HepG2 (cell line): Measurements from ENCODE around the gene WDR83. TPM values are rescaled to one million over a fixed set of nuclear protein-coding genes. Genes with fewer than 3 reads are reported as not detected.
A peak's percentile ranks its signal among the peaks of the same experiment; 100 is the strongest.

Experiments used
- ATF7 ChIP-seq, 2 experiments: fragments of 450-650 bp in 1 of 2; sonication (generic) in 1 of 2; formaldehyde crosslinking in 1 of 2; IDR thresholded peaks; 2 replicates each; pipeline versions ENCODE4 v1.4.0 to v1.6.1; 2016 to 2020; ENCODE audit warnings: antibody characterized with exemption in 1 of 2, mild to moderate bottlenecking in 1 of 2, missing genetic modification reagents in 1 of 2
- ELF3 ChIP-seq: IDR thresholded peaks from 2 replicates; pipeline ENCODE4 v1.6.1; 2016; ENCODE audit warnings: missing genetic modification reagents, missing compliant biosample characterization
- FLYWCH1 ChIP-seq: sonication (generic); formaldehyde crosslinking; IDR thresholded peaks from 2 replicates; pipeline ENCODE4 v1.8.1; 2023; ENCODE audit warnings: mild to moderate bottlenecking, missing genetic modification reagents
- GFI1 ChIP-seq: sonication (generic); formaldehyde crosslinking; IDR thresholded peaks from 2 replicates; pipeline ENCODE4 v1.5.0; 2020; ENCODE audit warnings: missing genetic modification reagents, mild to moderate bottlenecking, borderline replicate concordance
- HES4 ChIP-seq: sonication (generic); formaldehyde crosslinking; IDR thresholded peaks from 2 replicates; pipeline ENCODE4 v1.9.0; 2021; ENCODE audit warnings: mild to moderate bottlenecking, missing genetic modification reagents, borderline replicate concordance
- HOXA3 ChIP-seq: sonication (generic); formaldehyde crosslinking; IDR thresholded peaks from 2 replicates; pipeline ENCODE4 v1.5.0; 2020; ENCODE audit warnings: missing genetic modification reagents
- MIXL1 ChIP-seq: IDR thresholded peaks from 2 replicates; pipeline ENCODE4 v1.6.1; 2016
- NCOA5 ChIP-seq: sonication (generic); formaldehyde crosslinking; IDR thresholded peaks from 2 replicates; pipeline ENCODE4 v1.4.0; 2020; ENCODE audit warnings: missing genetic modification reagents
- NKX3-1 ChIP-seq: sonication (generic); formaldehyde crosslinking; IDR thresholded peaks from 2 replicates; pipeline ENCODE4 v1.5.0; 2020; ENCODE audit warnings: missing genetic modification reagents
- NR2F2 ChIP-seq: IDR thresholded peaks from 2 replicates; pipeline ENCODE4 v1.6.1; 2012; ENCODE audit warnings: low read depth, inconsistent platforms, borderline replicate concordance
- PHF21A ChIP-seq: sonication (generic); formaldehyde crosslinking; IDR thresholded peaks from 2 replicates; pipeline ENCODE4 v1.5.0; 2020; ENCODE audit warnings: mild to moderate bottlenecking, missing genetic modification reagents
- REPIN1 ChIP-seq: sonication (generic); formaldehyde crosslinking; IDR thresholded peaks from 2 replicates; pipeline ENCODE4 v1.8.0; 2022; ENCODE audit warnings: missing genetic modification reagents, low read depth, mild to moderate bottlenecking, borderline replicate concordance
- SMARCC2 ChIP-seq: fragments of 450-650 bp; IDR thresholded peaks from 2 replicates; pipeline ENCODE4 v1.6.1; 2017; ENCODE audit warnings: antibody characterized with exemption, mild to moderate bottlenecking
- TERF1 ChIP-seq: sonication (generic); formaldehyde crosslinking; IDR thresholded peaks from 2 replicates; pipeline ENCODE4 v1.8.0; 2022; ENCODE audit warnings: mild to moderate bottlenecking, missing genetic modification reagents, moderate library complexity
- ZBTB3 ChIP-seq: sonication (generic); formaldehyde crosslinking; IDR thresholded peaks from 2 replicates; pipeline ENCODE4 v1.4.0; 2020; ENCODE audit warnings: low read depth, mild to moderate bottlenecking, moderate library complexity, missing genetic modification reagents, borderline replicate concordance
- ZFAT ChIP-seq: sonication (generic); formaldehyde crosslinking; conservative IDR thresholded peaks from 2 replicates; pipeline ENCODE4 v1.8.1; 2023; ENCODE audit warnings: missing genetic modification reagents, inconsistent platforms
- ZNF205 ChIP-seq: IDR thresholded peaks from 2 replicates; pipeline ENCODE4 v1.6.1; 2018; ENCODE audit warnings: missing biosample characterization, missing genetic modification reagents
- ZNF3 ChIP-seq: IDR thresholded peaks from 2 replicates; pipeline ENCODE4 v1.7.0; 2017; ENCODE audit warnings: inconsistent platforms
- ZNF451 ChIP-seq: sonication (generic); formaldehyde crosslinking; IDR thresholded peaks from 2 replicates; pipeline ENCODE4 v1.5.0; 2020; ENCODE audit warnings: mild to moderate bottlenecking, missing genetic modification reagents
- ZNF670 ChIP-seq: sonication (generic); formaldehyde crosslinking; IDR thresholded peaks from 2 replicates; pipeline ENCODE4 v1.8.0; 2022; ENCODE audit warnings: mild to moderate bottlenecking, missing genetic modification reagents, borderline replicate concordance
- ZNF7 ChIP-seq: IDR thresholded peaks from 2 replicates; pipeline ENCODE4 v1.6.1; 2016; ENCODE audit warnings: missing biosample characterization, missing genetic modification reagents
- ZNF781 ChIP-seq: sonication (generic); formaldehyde crosslinking; IDR thresholded peaks from 2 replicates; pipeline ENCODE4 v1.5.1; 2020; ENCODE audit warnings: borderline replicate concordance, mild to moderate bottlenecking, missing genetic modification reagents; ENCODE audit errors: not compliant biosample characterization
- polyA plus RNA-seq, 8 experiments: library from polyadenylated mRNA; depleted of rRNA in 3 of 8; stranded (reverse) in 7 of 8; unstranded in 1 of 8; fragments of >200 nt; fragmentation: Illumina TruSeq in 4 of 8; extraction: Trizol in 4 of 8; gene quantifications; 2 replicates each; pipeline versions ENCODE4 v1.2.1 to v1.2.3, GENCODE V29; 2011 to 2016; ENCODE audit warnings: low read depth in 4 of 8, missing spikeins in 1 of 8, mixed read lengths in 1 of 8; ENCODE audit not compliant: insufficient read depth in 1 of 8
- total RNA-seq, 5 experiments: library from RNA; depleted of rRNA; stranded (reverse); fragments of >200 nt; fragmentation: Illumina TruSeq; extraction: Trizol; gene quantifications; 2 replicates each; pipeline ENCODE4 v1.2.3, GENCODE V29; 2016; ENCODE audit warnings: low read depth in 1 of 5
- TF ChIP-seq, protein P1 (sequence below): sonication (generic); formaldehyde crosslinking; IDR thresholded peaks from 2 replicates; pipeline ENCODE4 v1.5.1; 2020; ENCODE audit warnings: mild to moderate bottlenecking, missing genetic modification reagents, moderate library complexity
- TF ChIP-seq, protein P2 (sequence below): sonication (generic); formaldehyde crosslinking; IDR thresholded peaks from 2 replicates; pipeline ENCODE4 v1.5.1; 2020; ENCODE audit warnings: missing genetic modification reagents, mild to moderate bottlenecking, borderline replicate concordance

Gene WDR83
- total and polyA plus RNA-seq, 2 of the 13 experiments (the other 11 are each of a cell fraction or from before 2014, with no cell fraction given) = 4.5 to 10.7 TPM

GRCh38 chr19:12669270-12670158 is 2.9 kb downstream of the WDR83 start (continued):
- TF ChIP-seq, protein P1, sequence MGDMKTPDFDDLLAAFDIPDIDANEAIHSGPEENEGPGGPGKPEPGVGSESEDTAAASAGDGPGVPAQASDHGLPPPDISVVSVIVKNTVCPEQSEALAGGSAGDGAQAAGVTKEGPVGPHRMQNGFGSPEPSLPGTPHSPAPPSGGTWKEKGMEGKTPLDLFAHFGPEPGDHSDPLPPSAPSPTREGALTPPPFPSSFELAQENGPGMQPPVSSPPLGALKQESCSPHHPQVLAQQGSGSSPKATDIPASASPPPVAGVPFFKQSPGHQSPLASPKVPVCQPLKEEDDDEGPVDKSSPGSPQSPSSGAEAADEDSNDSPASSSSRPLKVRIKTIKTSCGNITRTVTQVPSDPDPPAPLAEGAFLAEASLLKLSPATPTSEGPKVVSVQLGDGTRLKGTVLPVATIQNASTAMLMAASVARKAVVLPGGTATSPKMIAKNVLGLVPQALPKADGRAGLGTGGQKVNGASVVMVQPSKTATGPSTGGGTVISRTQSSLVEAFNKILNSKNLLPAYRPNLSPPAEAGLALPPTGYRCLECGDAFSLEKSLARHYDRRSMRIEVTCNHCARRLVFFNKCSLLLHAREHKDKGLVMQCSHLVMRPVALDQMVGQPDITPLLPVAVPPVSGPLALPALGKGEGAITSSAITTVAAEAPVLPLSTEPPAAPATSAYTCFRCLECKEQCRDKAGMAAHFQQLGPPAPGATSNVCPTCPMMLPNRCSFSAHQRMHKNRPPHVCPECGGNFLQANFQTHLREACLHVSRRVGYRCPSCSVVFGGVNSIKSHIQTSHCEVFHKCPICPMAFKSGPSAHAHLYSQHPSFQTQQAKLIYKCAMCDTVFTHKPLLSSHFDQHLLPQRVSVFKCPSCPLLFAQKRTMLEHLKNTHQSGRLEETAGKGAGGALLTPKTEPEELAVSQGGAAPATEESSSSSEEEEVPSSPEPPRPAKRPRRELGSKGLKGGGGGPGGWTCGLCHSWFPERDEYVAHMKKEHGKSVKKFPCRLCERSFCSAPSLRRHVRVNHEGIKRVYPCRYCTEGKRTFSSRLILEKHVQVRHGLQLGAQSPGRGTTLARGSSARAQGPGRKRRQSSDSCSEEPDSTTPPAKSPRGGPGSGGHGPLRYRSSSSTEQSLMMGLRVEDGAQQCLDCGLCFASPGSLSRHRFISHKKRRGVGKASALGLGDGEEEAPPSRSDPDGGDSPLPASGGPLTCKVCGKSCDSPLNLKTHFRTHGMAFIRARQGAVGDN (CRISPR knock-in tag) = peak; percentile 83
- TF ChIP-seq GFI1 = no peak
- TF ChIP-seq NR2F2 = no peak; the same call in 1 of the 2 replicates
- no peak for TF ChIP-seq ATF7 (IDR thresholded peaks at IDR 0.05)
- TF ChIP-seq ATF7 (CRISPR knock-in tag; IDR thresholded peaks at IDR 0.05) = 0 out of 2 replicates have a peak, but pooled peaks have one; percentile 16
- TF ChIP-seq ZNF3 (CRISPR knock-in tag) = no peak
- peak; percentile 32; the same call in 1 of the 2 replicates for TF ChIP-seq TERF1 (CRISPR knock-in tag)
- TF ChIP-seq, protein P2, sequence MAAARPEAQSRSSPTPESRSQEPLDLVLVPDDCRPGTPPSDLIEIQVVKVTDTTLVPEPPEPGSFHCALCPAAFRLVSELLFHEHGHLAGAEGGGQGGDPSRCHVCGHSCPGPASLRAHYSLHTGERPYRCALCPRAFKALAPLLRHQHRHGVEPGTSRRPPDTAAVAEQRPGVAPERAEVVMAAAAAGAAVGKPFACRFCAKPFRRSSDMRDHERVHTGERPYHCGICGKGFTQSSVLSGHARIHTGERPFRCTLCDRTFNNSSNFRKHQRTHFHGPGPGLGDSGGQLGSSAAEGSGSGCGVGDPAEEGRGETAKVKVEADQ (CRISPR knock-in tag) = peak; percentile 53; the same call in 1 of the 2 replicates
- no peak for TF ChIP-seq HES4 (CRISPR knock-in tag)
- TF ChIP-seq FLYWCH1 = 0 out of 2 replicates have a peak, but pooled peaks have one; percentile 31
- peak; percentile 31; the same call in 1 of the 2 replicates for TF ChIP-seq MIXL1 (CRISPR knock-in tag)
- TF ChIP-seq ZNF205 (CRISPR knock-in tag) = 0 out of 2 replicates have a peak, but pooled peaks have one; percentile 13
- peak; percentile 66 for TF ChIP-seq ZNF781 (CRISPR knock-in tag)
- no peak for TF ChIP-seq ZBTB3
- no peak; the same call in 1 of the 2 replicates for TF ChIP-seq NKX3-1 (CRISPR knock-in tag)
- TF ChIP-seq HOXA3 = peak; percentile 74; the same call in 1 of the 2 replicates
- TF ChIP-seq SMARCC2 = no peak
- TF ChIP-seq REPIN1 (CRISPR knock-in tag) = no peak
- TF ChIP-seq ZNF7 (CRISPR knock-in tag) = no peak
- peak; percentile 62 for TF ChIP-seq ELF3 (CRISPR knock-in tag)
- no peak; the same call in 1 of the 2 replicates for TF ChIP-seq NCOA5 (CRISPR knock-in tag)
- no peak for TF ChIP-seq ZFAT (CRISPR knock-in tag)
- peak; percentile 61; the same call in 1 of the 2 replicates for TF ChIP-seq PHF21A (CRISPR knock-in tag)
- TF ChIP-seq ZNF670 = 0 out of 2 replicates have a peak, but pooled peaks have one; percentile 29
- no peak for TF ChIP-seq ZNF451 (CRISPR knock-in tag)
